NCI-H2196 treated with DMSO at 0.1 percent for 48 hours (cell line): Measurements from ENCODE around the gene DHCR7.
"Not testable (repeated sequence)": the region's sequence is repeated elsewhere in the genome, so short reads cannot be mapped to it uniquely, and the experiment has no call there.

ENCODE experiments used
- DNase-seq: peaks from one replicate; lab custom pipeline; 2025; ENCODE audit not compliant: unreplicated experiment; lab: John Stamatoyannopoulos, UW

The DHCR7 gene

DNA sequence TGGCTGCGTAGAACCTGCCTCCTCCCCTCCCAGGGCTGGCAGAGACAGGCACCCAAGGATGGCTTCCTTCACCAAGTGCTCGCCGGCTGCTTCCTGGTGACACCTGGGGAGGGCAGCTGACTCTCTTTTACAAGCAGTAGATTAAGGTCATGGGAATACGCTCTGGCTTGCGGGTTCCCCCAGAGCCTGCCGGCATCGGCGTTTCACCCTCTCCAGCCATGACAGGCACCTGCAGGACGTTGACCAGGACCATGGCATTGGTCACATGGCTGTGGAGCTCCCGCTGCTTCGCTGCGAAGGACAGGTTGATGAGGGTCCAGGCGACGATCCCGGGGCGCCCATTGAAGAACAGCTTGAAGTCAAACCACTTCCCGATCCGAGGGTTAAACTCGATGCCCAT, 9.5 kb downstream of the DHCR7 start:
- no peak for DNase-seq

DNA sequence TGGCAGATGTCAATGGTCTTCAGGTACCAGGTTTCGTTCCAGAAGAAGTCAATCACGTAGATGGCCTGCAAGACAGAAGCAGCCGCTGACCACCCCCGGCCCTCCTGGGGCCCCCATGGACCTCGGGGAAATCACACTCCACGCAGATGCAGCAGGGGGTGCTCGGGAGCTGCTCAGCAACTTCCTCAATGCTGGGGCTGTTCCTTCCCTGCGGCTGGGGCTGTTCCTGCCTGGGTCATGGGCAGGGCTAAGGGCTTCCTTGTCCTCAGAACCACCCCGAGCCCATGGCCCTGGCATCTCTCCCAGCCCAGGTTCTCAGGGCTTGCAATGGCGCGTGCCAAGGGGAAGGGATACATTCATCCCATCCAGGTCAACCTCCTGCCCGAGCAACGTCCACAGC, 10.3 kb downstream of the DHCR7 start:
- DNase-seq = no peak

DNA sequence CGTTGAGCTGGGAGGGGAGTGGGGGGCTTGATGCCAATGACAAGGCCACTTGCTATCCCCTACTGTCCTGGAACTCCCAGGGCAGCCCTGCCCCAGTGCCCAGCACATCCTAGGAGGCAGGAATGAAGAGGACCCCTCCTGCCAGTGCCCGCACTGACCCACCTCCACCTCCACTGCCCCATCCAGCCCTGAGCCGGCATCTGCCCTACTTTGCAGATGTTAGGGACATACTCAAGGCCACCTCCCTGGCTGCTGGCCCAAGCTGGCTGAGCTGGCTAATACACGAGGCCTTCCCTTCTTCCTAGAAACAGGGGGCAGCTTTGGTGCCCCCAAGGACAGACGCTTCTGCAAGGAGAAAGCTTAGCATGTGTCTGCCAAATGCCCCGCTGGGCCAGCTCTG, 10.8 kb downstream of the DHCR7 start:
- no peak for DNase-seq

DNA sequence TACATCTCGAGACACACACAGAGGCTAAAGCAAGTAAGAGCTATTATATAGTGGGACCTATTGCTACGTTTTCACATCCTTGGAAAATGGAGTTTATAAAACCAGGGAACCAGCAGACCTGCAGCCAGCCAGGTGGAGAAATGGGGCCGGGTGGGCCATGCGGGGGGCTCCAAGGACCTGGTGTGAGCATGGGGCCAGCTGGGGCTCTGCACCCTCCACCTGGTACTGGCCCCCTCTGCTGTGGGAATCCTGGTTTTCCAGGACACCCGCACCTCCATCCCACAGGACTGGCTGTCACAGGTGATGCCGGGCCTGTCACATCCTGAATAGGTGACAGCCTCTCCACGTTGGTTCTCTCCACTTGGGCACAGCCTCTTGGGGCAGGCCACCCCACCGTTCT, 11.3 kb downstream of the DHCR7 start:
- DNase-seq = no peak

DNA sequence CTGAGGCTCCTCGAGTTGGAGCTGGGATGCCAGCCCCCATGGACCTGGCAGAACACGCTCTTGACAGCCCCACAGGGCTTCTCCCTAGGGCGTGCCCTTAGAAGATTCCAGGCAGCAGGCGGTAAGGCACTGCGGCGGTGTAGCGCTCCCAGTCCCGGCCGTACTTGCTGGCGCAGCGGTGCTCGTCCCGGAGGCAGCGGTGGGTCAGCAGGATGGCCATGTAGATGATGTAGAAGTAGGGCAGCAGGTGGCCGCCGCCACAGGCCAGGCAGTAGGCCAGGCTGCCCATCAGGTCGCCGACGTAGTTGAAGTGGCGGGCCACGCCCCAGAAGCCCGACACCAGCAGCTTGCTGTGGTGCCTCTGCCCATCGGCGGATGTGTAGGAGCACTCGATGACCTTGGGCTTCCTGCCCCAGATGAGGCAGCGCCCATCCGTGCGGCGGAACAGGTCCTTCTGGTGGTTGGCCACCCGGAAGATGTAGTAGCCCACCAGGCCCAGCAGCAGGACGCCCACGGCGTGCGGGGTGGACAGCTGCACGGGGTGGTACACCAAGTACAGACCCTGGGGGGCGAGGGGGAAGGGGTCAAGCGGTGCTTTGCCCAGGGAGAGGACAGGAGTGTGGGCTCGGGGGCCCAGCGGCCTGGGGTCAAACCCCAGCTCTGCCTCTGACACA, 12.8 kb downstream of the DHCR7 start:
- DNase-seq = no peak

DNA sequence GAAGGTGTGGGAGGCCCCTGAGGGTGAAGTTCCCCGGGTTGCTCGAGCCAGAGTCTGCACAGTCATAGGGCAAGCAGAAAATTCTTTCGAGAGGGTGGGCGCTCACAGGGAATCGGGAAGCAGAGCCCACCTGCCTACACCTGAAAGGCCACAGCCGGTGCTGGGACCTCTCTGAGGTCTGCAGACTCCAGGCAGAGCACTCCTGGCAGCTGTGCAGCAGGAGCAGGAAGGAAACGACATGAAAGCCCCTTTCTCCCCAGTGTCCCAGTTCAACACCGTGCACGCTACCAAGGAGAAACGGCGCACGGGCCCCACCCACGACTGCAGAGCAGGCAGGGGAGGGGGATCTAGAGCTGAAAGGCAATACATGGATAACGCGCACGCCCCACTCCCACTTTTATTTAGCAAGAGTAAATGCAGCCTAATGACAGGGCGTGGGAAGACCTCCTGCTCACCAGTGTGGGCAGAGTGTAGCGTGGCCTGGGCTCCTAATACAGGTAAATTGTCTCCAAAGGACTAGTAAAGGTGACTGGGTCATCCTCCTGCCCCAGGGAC, 13.5 kb downstream of the DHCR7 start:
- no peak for DNase-seq

DNA sequence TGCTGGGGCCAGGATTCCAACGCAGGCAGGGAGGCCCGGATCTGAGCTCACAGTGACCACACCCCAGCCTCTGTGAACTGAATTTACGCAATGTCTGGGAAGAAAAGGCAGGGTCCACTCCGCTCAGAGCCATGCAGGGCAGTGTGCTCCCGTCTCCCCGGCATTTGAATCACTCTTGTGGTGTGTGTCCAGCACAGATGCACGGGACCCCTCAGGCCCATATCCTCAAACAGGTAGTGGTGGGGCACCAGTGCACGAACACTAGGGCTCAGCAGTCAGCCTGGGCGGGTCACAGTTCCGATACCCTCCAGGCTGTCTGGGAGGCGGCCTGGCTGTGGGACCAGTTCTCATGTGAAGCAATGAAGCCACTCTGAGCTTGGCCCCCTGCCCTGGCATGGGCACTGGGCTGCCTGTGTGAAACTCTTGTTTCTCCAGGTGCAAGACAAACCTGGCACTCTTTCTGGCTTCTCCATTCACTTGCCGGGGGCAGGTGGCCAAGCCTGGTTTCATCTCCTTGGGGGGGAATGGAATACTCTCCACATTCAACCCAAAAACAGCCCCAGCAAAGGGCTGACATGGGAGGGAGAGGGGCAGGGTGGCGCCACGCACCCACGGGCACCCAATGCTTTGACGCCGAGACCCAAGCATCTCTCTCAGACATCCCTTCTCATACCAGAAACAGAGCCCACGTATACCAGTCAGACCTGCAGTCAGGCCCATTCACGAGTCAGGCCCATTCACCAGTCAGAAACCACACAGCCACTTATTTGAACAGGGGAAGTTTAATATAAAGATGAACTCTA, 14.3 kb downstream of the DHCR7 start:
- DNase-seq = no peak

DNA sequence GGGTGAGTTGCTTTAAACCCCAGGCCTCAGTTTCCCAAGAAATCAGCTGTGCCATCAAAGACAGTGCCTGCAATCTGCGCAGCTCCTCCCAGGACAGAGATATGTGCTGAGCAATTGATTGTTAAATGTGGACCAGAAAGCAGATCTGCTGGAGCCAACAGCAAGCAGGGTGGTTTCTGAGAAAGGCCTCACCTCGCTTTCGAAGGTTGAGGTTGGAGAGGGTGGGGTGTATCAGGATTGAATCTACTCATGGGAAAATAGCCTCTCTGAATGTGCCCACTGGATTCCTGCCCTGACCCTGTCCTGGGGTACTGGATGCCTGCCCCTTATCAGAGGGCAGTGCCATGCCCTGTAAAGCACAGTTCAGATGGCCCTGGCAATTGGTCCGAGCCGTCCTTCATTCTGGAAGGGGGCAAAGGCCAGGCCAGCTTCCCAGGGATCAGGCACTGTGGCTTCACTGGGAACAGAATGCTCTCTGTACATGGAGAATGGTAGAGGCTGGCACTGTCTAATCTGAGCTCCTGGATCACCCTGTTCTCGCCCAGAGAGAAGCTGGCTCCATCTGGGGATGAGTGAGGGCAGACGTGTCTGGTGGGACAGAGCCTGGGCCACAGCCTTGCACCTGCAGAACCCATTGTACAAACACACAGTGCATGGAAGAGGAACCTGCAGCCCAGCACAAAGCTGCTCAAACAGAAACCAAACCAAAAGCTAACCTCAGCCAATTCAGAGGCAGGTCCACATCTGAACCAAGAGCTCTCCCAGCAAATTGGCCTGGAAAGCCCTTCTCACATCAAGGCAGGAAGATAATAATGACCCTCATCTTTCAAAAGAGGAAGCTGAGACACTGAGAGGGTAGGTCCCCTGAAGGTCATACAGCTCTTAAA, 15.2 kb downstream of the DHCR7 start:
- no peak for DNase-seq

DNA sequence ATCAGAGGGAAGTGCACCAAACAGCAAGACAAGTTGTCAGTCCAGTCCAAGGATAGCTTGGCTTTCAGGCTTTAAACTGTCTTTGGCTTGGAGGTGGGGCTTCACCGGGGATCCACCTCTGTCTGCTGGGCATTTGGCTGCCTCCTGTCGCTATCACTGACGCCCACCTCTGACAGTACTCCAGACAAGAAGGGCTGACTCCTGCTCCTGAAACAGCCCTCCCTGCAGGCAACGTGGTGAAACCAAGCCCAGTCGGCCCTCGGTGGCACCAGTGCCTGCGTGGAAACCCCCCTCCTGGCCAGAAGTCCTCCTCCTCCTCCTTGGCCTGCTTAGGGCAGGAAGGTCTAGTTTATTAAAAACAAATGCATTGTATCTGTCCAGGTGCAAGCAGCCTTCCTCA, 16.9 kb downstream of the DHCR7 start:
- DNase-seq = no peak

DNA sequence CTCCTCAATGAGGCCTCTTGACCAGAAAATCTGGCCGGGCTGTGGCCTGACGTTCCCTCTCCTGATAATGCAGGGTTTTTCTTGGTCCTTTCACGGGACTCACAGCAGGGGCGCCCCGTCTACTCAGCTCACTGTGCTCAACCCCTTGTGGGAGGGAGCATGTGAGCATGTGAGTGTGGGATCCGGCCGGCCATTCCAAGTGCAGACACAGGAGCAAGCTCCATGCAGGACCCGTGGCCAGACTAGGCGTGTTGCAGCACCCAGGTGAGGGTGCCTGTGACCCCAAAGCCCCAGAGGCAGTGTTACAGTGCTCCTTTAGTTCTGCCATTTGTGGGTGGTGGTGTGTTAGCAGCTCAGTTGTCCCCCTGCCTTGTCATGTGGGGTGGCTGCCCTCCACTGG, 18.0 kb downstream of the DHCR7 start:
- no peak for DNase-seq

DNA sequence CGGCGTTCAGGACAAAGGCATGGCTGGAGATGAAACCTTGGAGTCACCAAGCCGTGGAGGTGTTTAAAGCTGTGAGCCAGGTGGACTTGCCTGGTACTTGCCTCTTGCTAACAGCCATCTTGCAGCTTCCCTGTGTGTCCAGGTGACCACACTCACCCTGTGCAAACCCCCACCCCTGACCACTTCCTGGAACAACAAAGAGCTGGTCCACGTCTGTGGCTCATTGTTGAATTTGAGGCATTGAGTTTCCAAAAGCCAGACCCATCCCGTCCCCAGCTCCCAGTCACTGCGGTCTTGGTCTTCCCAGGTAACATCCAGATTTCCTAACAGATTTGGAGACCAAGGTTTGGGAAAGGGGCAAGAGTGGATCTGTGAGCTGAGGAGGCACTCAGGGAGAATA, 18.5 kb downstream of the DHCR7 start:
- DNase-seq = no peak

DNA sequence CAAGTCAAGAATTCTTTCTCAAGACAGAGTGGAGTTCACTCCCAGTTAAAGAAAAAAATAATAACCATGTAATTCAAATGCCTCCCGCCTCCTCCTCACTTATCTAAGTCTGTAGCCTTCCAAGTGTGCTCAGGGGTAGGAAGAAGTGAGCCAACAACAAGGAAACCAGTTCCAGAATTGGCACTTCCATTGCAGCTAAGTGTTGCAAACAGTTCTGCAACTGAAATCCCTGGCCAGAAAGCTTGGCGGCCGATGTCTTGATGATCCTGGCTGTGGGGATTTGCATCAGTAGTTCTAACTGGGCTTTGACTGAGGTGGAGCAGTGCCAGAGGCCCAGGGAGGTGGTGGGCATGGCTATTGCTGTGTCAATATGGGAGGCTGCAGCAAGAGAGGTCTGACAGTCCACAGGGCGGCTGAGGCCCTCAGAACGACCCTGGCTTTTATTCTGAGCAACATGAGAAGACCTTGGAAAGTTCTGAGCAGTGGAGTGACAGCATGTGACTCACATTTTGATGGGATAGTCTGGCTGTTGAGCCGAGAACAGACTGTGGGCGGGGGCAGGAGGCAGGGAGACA, 19.2 kb downstream of the DHCR7 start:
- DNase-seq = no peak

DNA sequence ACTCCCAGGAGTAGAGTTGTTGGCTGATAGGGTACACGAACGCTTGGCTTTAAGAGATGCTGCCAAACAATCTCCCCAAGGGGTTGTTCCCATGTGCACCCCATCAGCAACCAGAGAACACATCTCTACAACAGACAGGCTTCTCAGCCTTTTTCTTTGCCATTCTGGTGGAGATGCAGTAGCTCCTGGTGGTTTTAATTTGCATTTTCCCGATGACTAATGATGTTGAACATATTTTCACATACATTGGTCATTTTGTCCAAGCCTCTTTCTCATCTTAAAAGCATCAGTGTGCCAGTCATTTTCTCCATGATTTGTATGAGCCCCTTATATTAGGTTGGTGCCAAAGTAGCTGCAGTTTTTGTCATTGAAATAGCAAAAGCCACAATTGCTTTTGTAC, 21.8 kb downstream of the DHCR7 start:
- DNase-seq = no peak

DNA sequence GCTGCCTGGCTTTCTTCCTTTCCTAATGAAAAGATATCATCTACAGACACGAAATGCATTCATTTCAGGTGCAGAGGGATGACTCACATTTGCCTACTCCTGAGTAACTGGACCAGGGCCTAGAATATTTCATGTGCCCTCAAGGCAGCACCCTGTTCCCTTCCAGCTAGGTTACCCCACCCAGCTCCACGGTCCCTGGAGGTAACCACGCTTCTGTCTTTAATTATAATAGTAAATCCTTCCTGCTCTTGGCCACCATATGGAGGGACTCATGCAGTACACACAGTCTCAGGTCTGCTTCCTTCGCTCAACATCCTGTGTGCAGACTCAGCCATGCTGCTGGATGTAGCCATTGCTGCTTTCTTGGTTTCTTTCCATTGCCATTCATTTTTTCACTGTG, 22.3 kb downstream of the DHCR7 start:
- peak; percentile 54 for DNase-seq

DNA sequence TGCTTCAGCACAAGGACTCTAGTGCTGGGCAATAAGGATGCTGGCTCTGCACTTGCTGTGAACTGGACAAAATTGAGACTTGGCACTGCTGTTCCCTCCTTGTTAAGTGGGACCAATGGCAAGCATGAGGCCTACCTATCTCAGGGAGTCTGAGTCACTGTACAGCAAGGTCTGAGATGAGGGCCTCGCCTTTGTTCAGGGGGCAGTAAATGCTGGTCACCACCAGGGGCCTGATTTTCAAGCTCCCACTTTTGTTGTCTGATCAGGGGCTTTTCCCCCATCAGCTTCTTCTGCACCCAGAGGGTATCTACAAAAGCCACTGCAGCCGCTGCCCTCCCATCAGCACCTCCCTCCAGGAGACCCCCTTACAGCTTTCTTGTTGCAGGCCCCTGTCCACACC, 22.8 kb downstream of the DHCR7 start:
- no peak for DNase-seq

DNA sequence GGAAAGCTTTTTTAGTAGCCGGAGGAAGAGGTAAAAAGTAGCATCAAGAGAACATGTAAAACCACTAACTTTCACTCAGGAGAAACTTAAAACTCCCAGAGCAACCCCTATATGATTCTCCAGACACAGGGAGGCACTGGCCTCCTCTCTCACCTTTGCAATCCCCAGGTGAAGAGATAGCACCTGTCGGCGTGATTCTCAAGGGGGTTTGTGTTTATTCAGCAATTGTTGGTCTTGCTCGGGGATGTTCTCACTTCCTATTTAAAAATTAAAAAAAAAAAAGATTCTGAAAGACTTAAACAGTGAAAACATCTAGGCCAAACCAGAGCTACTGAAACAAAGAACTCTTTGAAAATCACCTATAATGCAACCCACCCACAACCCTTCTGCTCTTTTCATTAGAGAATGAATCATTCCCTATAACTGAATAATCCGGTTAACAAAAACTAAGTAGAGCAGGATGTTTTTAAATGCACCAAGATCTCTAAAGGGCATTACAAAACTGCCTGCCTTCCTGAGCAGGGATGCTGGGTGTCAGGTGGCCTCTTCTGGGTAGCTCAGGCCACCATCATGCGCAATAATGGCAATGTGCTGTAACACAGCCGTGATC, 24.9 kb downstream of the DHCR7 start:
- no peak for DNase-seq

DNA sequence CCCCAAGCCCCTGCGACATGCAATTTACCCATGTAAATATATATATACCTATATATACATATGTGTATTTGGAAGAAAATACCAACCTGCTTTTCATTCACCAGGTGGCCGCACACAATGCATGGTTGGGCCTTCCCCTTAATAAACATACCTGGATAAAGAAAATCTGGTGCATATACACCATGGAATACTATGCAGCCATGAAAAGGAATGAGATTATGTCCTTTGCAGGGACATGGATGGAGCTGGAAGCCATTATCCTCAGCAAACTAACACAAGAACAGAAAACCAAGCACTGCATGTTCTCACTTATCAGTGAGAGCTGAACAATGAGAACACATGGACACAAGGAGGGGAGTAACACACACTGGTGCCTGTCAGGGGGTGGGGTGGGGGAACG, 25.9 kb downstream of the DHCR7 start:
- not testable (repeated sequence) for DNase-seq

DNA sequence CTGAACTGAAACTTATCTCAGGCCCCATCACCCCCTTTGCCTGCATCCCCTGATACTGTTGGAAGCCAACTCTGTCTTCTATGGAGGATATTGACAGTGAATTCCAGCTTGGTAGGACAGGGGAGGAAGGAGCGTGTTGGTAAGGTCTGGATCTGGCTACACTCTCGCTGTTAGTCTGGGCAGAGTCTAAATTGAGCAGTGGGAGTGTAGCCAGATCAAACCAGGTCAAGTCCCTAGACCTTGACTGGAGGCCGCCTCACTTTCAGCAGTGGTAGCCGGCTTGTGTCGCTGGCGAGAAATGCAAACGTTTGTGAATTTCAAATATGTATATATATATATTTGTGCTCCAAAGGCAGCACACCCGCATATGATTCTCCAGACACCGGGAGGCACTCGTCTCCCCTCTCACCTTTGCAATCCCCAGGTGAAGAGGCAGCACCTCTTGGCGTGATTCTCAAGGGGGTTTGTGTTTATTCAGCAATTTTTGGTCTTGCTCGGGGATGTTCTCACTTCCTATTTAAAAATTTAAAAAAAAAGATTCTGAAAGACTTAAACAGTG, 26.7 kb downstream of the DHCR7 start:
- DNase-seq = no peak

DNA sequence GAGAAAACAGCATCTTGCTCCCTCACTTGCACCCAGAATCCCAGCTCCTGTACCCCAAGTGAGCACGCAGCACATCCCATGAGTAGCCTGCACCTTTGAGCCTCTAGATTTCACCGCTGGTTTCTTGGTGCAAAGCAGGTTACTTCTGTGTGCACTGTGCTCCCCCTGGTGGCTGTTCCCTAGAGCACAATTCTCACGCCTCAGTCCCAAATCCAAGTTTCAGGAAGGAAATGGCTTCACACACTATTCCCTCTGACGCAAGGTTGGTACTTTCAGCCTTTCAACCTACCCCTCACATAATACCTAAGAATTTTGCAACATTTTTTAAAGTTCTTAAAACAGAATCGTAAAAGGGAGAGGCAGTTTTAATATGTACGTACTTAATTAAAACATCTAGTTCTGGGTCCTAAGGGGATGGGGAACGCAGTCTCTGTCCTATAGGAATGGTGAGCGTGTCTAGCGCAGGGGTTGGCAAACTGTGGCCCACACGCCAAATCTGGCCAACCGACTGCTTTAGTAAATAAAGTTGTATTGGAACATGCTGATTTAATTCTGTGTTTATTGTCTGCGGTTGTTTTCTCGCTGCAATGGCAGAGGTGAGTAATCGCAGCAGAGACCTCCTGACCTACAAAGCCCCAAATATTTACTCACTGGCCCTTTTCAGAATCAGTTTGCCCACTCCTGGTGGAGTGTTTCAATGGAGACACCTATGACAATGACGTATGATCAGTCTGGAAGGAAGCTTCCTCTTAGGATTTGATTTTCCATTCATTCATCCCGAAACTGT, 27.5 kb downstream of the DHCR7 start:
- DNase-seq = peak; percentile 35

DNA sequence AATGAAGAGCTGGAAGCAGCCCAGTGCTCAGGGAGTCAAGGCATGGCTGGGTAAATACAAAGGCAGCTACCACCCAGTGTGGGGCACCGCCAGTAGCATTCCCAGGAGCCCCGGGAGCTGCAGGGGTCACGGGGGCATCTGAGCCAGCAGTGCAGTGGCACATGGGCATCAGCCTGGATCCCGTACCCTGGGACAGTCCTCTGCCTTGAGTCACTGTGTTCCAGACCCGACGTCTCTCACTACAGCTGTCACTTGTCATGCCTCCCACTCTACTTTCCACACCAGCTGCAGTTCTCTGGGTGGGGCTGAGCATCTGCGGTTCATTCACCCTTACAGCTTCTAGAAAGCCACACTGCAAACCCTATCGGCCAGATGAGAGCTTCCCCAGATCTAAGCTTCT, 29.6 kb downstream of the DHCR7 start:
- no peak for DNase-seq
